A673 (cell line): Measurements from ENCODE around the gene TBXA2R. TPM values are rescaled to one million over a fixed set of nuclear protein-coding genes. Genes with fewer than 3 reads are reported as not detected.
"Not testable (repeated sequence)": the region's sequence is repeated elsewhere in the genome, so short reads cannot be mapped to it uniquely, and the experiment has no call there.

ENCODE experiments used
- BruUV-seq: library from RNA; stranded (reverse); fragments of 400-500 nt; replicated peaks from 2 replicates; lab custom pipeline; 2021; lab: Mats Ljungman, UMichigan
- CTCF ChIA-PET: fragments of 300-600 bp; sonication (Branson Sonifier 250); formaldehyde crosslinking; loops from one replicate; lab custom pipeline; 2022; ENCODE audit warnings: antibody characterized with exemption; lab: Charles Lee
- POLR2A ChIA-PET: fragments of 300-600 bp; sonication (Branson Sonifier 250); formaldehyde crosslinking; loops from one replicate; lab custom pipeline; 2022; ENCODE audit warnings: antibody characterized with exemption; ENCODE audit not compliant: low non-redundant PET; lab: Charles Lee
- DNase-seq: peaks from one replicate; pipeline ENCODE4 v3.0.0-alpha.2; 2015; ENCODE audit warnings: low spot score
- H3K27ac ChIP-seq: fragments of 200-600 bp; sonication (generic); 2 replicates; pipeline ENCODE4 v1.5.1; 2016; ENCODE audit warnings: mixed run types, low read depth, mild to moderate bottlenecking, mixed read lengths, antibody characterized with exemption, low read length; ENCODE audit not compliant: poor library complexity, severe bottlenecking
- H3K27me3 ChIP-seq: fragments of 200-600 bp; sonication (generic); replicated peaks from 2 replicates; pipeline ENCODE4 v1.6.1; 2017; ENCODE audit warnings: mixed run types, low read depth, mild to moderate bottlenecking, mixed read lengths, antibody characterized with exemption, low read length; ENCODE audit not compliant: insufficient read depth, poor library complexity
- H3K36me3 ChIP-seq: fragments of 200-600 bp; sonication (generic); 2 replicates; pipeline ENCODE4 v1.6.1; 2016; ENCODE audit warnings: mixed run types, mild to moderate bottlenecking, mixed read lengths, antibody characterized with exemption, low read length; ENCODE audit not compliant: insufficient read depth, poor library complexity, severe bottlenecking
- H3K4me1 ChIP-seq: fragments of 200-600 bp; sonication (generic); 2 replicates; pipeline ENCODE4 v1.6.1; 2017; ENCODE audit warnings: mixed run types, mild to moderate bottlenecking, mixed read lengths, antibody characterized with exemption, low read length; ENCODE audit not compliant: insufficient read depth, poor library complexity, severe bottlenecking
- H3K4me3 ChIP-seq: fragments of 200-600 bp; sonication (generic); 2 replicates; pipeline ENCODE4 v1.5.1; 2016; ENCODE audit warnings: low read depth, mixed run types, mild to moderate bottlenecking, mixed read lengths, low read length; ENCODE audit not compliant: poor library complexity, severe bottlenecking
- H3K9me3 ChIP-seq: fragments of 200-600 bp; sonication (generic); 2 replicates; pipeline ENCODE4 v1.6.1; 2016; ENCODE audit warnings: mixed run types, low read depth, mild to moderate bottlenecking, mixed read lengths, antibody characterized with exemption, low read length; ENCODE audit not compliant: poor library complexity, severe bottlenecking
- EZH2 ChIP-seq: fragments of 200-600 bp; sonication (generic); IDR thresholded peaks from 2 replicates; pipeline ENCODE4 v1.6.1; 2017; ENCODE audit warnings: borderline replicate concordance, low read depth, mild to moderate bottlenecking, mixed read lengths, antibody characterized with exemption, low read length; ENCODE audit not compliant: poor library complexity, severe bottlenecking
- intact Hi-C: fragments of 100-400 bp; cut with micrococcal nuclease; formaldehyde crosslinking; loops from one replicate; pipeline ENCODE4 v1.10.0; 2022; ENCODE audit not compliant: unreplicated experiment
- total RNA-seq: library from RNA; stranded (reverse); gene quantifications from 2 replicates; pipeline ENCODE4 v1.2.3, GENCODE V29; 2021
- TF ChIP-seq, protein P1 (sequence below): fragments of 300-800, 200-600 bp; sonication (generic); conservative IDR thresholded peaks from 2 replicates; pipeline ENCODE4 v1.5.1; 2017; ENCODE audit warnings: low read depth, mild to moderate bottlenecking, antibody characterized with exemption, low read length, moderate library complexity, mixed read lengths

The TBXA2R gene
- total RNA-seq, 1 experiment from 2014 or later, result 0.56 TPM

- Histone ChIP-seq H3K27me3 (no peaks in the 10 kb centered on the region), H3K36me3 (peaks cover 8% of the 10 kb centered on the region), H3K4me1 (no peaks in the 10 kb centered on the region), H3K4me3 (no peak overlapping the region), H3K27ac (no peak overlapping the region), H3K9me3 (no peaks in the 10 kb centered on the region)
- BruUV-seq, result TSS peak; percentile 21
- intact Hi-C loops, result no loop called here
- CTCF ChIA-PET, result no interaction called here
- POLR2A ChIA-PET, result no interaction called here
- no peak for TF ChIP-seq EZH2
- TF ChIP-seq, protein P1, sequence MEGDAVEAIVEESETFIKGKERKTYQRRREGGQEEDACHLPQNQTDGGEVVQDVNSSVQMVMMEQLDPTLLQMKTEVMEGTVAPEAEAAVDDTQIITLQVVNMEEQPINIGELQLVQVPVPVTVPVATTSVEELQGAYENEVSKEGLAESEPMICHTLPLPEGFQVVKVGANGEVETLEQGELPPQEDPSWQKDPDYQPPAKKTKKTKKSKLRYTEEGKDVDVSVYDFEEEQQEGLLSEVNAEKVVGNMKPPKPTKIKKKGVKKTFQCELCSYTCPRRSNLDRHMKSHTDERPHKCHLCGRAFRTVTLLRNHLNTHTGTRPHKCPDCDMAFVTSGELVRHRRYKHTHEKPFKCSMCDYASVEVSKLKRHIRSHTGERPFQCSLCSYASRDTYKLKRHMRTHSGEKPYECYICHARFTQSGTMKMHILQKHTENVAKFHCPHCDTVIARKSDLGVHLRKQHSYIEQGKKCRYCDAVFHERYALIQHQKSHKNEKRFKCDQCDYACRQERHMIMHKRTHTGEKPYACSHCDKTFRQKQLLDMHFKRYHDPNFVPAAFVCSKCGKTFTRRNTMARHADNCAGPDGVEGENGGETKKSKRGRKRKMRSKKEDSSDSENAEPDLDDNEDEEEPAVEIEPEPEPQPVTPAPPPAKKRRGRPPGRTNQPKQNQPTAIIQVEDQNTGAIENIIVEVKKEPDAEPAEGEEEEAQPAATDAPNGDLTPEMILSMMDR, result no peak
- no peak for DNase-seq
These were observed 26.3 kb upstream of the TBXA2R start for GRCh38 chr19:3632739-3633558.

- TF ChIP-seq, protein P1, result no peak
- no peak for TF ChIP-seq EZH2
- POLR2A ChIA-PET, result no interaction called here
- Histone ChIP-seq H3K27me3 (no peaks in the 10 kb centered on the region), H3K9me3 (no peaks in the 10 kb centered on the region), H3K4me3 (no peak overlapping the region), H3K27ac (no peak overlapping the region), H3K4me1 (peaks cover 3% of the 10 kb centered on the region), H3K36me3 (peaks cover 8% of the 10 kb centered on the region)
- no peak for DNase-seq
- CTCF ChIA-PET, result no interaction called here
- intact Hi-C loops, result no loop called here
- no TSS peak for BruUV-seq
These were observed 25.4 kb upstream of the TBXA2R start for GRCh38 chr19:3632098-3632497.

DNA sequence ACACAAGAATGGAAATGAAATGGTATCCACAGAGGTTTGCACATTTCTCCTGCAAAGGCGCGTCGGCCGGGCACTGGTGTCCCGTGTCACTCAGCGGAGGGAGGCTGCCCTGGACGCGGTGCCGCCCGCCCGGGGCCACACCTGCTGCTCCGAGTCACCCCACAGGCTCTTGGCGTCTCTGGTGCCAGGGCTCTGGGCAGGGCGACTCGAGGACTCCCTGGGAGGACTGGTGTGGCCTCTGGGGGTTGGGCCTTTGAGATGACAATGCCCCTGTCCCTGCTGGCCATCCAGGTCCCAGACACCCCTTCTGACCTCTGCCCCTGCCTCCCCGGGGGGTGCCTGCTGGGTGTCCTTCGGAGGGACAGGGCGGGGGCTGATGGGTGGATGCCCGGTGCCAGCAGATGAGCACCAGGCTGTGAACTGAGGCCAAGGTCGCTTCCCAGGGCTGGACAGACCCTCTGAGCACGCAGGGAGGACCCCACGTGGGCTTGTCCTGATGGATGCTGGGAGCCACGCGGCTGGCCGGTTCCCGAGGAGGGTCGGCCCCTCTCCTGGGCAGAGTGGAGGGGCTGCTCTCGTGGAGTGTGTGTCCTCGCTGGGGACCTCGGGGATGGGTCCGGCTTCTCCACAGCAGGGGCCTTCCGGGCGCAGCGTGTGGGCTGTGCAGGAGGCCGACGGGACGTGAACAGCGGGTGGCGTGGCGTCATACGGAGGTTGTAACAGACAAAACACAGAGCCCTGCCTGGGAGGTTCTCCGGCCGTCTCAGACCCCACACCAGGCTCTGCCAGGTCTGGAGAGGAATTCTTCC lies 24.6 kb upstream of the TBXA2R start:
- no peak for TF ChIP-seq EZH2
- TF ChIP-seq, protein P1, result no peak
- POLR2A ChIA-PET, result no interaction called here
- no TSS peak for BruUV-seq
- H3K27ac ChIP-seq, result no peak overlapping the region
- H3K27me3 ChIP-seq, result no peaks in the 10 kb centered on the region
- H3K4me1 ChIP-seq, result peaks cover 3% of the 10 kb centered on the region
- H3K36me3 ChIP-seq, result peaks cover 8% of the 10 kb centered on the region
- H3K4me3 ChIP-seq, result no peak overlapping the region
- no peak for DNase-seq
- no peaks in the 10 kb centered on the region for H3K9me3 ChIP-seq
- intact Hi-C loops, result no loop called here
- CTCF ChIA-PET, result no interaction called here

DNA sequence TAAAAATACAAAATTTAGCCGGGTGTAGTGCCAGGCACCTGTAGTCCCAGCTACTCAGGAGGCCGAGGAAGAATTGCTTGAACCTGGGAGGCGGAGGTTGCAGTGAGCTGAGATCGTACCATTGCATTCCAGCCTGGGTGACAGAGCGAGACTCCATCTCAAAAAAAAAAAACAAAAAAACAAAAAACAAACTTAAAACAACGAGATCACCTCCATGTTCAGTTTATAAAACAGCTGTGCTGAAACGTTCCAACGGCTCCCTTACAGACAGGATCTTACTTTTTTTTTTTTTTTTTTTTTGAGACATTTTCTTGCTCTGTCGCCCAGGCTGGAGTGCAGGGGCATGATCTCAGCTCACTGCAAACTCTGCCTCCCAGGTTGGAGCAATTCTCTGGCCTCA lies 22.1 kb upstream of the TBXA2R start:
- DNase-seq, POLR2A ChIA-PET, H3K27ac ChIP-seq, H3K27me3 ChIP-seq, H3K9me3 ChIP-seq, BruUV-seq, intact Hi-C loops, H3K36me3 ChIP-seq, H3K4me3 ChIP-seq, CTCF ChIA-PET: not testable (repeated sequence)
- H3K4me1 ChIP-seq, result peaks cover 12% of the 10 kb centered on the region
